H1 (cell line): ENCODE data around the gene TNRC6C. TPM values are rescaled to one million over a fixed set of nuclear protein-coding genes. Genes with fewer than 3 reads are reported as not detected.

Source experiments
- CTCF ChIA-PET: fragments of 300-600 bp; sonication (Branson Sonifier 250); formaldehyde crosslinking; loops from one replicate; lab custom pipeline; 2021; ENCODE audit not compliant: partially characterized antibody; lab: Charles Lee
- POLR2A ChIA-PET: fragments of 300-600 bp; sonication (Branson Sonifier 250); formaldehyde crosslinking; loops from one replicate; lab custom pipeline; 2021; ENCODE audit warnings: inconsistent platforms; ENCODE audit not compliant: partially characterized antibody; lab: Charles Lee
- DNase-seq, 2 experiments: peaks; one replicate each; pipeline versions ENCODE4 v3.0.0 to v3.0.0-alpha.2; 2010 to 2022; ENCODE audit warnings: low spot score in 2 of 2, low read depth in 1 of 2, mixed read lengths in 1 of 2
- FAIRE-seq: peaks from 2 replicates; lab custom pipeline; 2011; peaks lifted over from hg19 to GRCh38; lab: Jason Lieb, UNC
- H2AFZ ChIP-seq: 2 replicates; pipeline ENCODE4 v1.8.1; 2012; ENCODE audit warnings: low read length, inconsistent platforms
- H2AK5ac ChIP-seq: 2 replicates; pipeline ENCODE4 v1.6.1; 2013; ENCODE audit warnings: low read depth, low read length
- H2BK120ac ChIP-seq: replicated peaks from 2 replicates; pipeline ENCODE3; 2013; ENCODE audit warnings: low read depth, low read length, inconsistent platforms
- H2BK12ac ChIP-seq: 2 replicates; pipeline ENCODE4 v1.6.1; 2013; ENCODE audit warnings: low read depth, low read length
- H2BK15ac ChIP-seq: 2 replicates; pipeline ENCODE4 v1.6.1; 2013; ENCODE audit warnings: low read length
- H2BK20ac ChIP-seq: 2 replicates; pipeline ENCODE4 v1.6.1; 2013; ENCODE audit warnings: low read length
- H2BK5ac ChIP-seq: 2 replicates; pipeline ENCODE4 v1.6.1; 2013; ENCODE audit warnings: low read depth, low read length
- H3K14ac ChIP-seq: 2 replicates; pipeline ENCODE4 v1.6.1; 2013; ENCODE audit warnings: inconsistent platforms; ENCODE audit not compliant: insufficient read length
- H3K18ac ChIP-seq: 2 replicates; pipeline ENCODE4 v1.6.1; 2013; ENCODE audit warnings: low read length; ENCODE audit errors: extremely low read depth
- H3K23ac ChIP-seq: 2 replicates; pipeline ENCODE4 v1.6.1; 2013; ENCODE audit warnings: inconsistent platforms; ENCODE audit not compliant: insufficient read length
- H3K23me2 ChIP-seq: 2 replicates; pipeline ENCODE4 v1.6.1; 2013; ENCODE audit warnings: low read depth, low read length
- H3K27ac ChIP-seq: 2 replicates; pipeline ENCODE4 v1.6.1; 2011; ENCODE audit warnings: low read depth, low read length, inconsistent platforms
- H3K27me3 ChIP-seq, 4 experiments: replicated peaks in 1 of 4; 1 replicate in 1 of 4; 2 replicates in 3 of 4; pipeline versions ENCODE4 v1.6.1 to v1.8.1; 2011 to 2013; ENCODE audit warnings: low read length in 3 of 4, mild to moderate bottlenecking in 3 of 4, inconsistent platforms in 2 of 4, mixed read lengths in 2 of 4, moderate library complexity in 1 of 4; ENCODE audit not compliant: control insufficient read depth in 3 of 4, insufficient read depth in 3 of 4; ENCODE audit errors: extremely low read depth in 1 of 4
- H3K36me3 ChIP-seq, 4 experiments: 2 replicates each; pipeline versions ENCODE4 v1.6.1 to v1.8.1; 2011 to 2013; ENCODE audit warnings: mild to moderate bottlenecking in 4 of 4, low read length in 3 of 4, moderate library complexity in 2 of 4, control low read depth in 1 of 4, inconsistent platforms in 1 of 4; ENCODE audit not compliant: insufficient read depth in 4 of 4, control insufficient read depth in 2 of 4
- H3K4ac ChIP-seq: replicated peaks from 2 replicates; pipeline ENCODE3; 2013; ENCODE audit warnings: low read length, low read depth, mixed read lengths, inconsistent platforms; ENCODE audit not compliant: insufficient read length
- H3K4me1 ChIP-seq, 4 experiments: replicated peaks in 1 of 4; 1 replicate in 1 of 4; 2 replicates in 3 of 4; pipeline versions ENCODE4 v1.6.1 to v1.8.1; 2011 to 2013; ENCODE audit warnings: low read length in 3 of 4, inconsistent platforms in 2 of 4, mixed read lengths in 1 of 4; ENCODE audit not compliant: insufficient read depth in 4 of 4, control insufficient read depth in 3 of 4
- H3K4me2 ChIP-seq, 2 experiments: 2 replicates each; pipeline versions ENCODE4 v1.6.1 to v1.8.1; 2011 to 2013; ENCODE audit warnings: low read depth in 2 of 2, low read length in 2 of 2, control low read depth in 1 of 2, inconsistent platforms in 1 of 2, mild to moderate bottlenecking in 1 of 2; ENCODE audit not compliant: insufficient read depth in 1 of 2
- H3K4me3 ChIP-seq, 4 experiments: fragments of 200-600, 300-600 bp in 1 of 4; sonication (generic), shearing (Covaris generic), sonication (Bioruptor Twin) in 1 of 4; 2 replicates each; pipeline versions ENCODE4 v1.5.1 to v1.8.1; 2011 to 2016; ENCODE audit warnings: low read length in 4 of 4, low read depth in 3 of 4, control low read depth in 2 of 4, inconsistent platforms in 2 of 4, mild to moderate bottlenecking in 2 of 4, mixed read lengths in 1 of 4, moderate library complexity in 1 of 4; ENCODE audit not compliant: insufficient read depth in 2 of 4; ENCODE audit errors: extremely low read depth in 1 of 4
- H3K56ac ChIP-seq: replicated peaks from 2 replicates; pipeline ENCODE3; 2013; ENCODE audit warnings: low read depth, mild to moderate bottlenecking, mixed read lengths, low read length, inconsistent platforms; ENCODE audit not compliant: insufficient read length
- H3K79me1 ChIP-seq: 2 replicates; pipeline ENCODE4 v1.6.1; 2013; ENCODE audit warnings: low read depth, low read length, control low read depth
- H3K79me2 ChIP-seq, 2 experiments: 2 replicates each; pipeline versions ENCODE4 v1.6.1 to v1.8.1; 2012 to 2013; ENCODE audit warnings: low read length in 2 of 2, mild to moderate bottlenecking in 2 of 2, inconsistent platforms in 1 of 2; ENCODE audit not compliant: insufficient read depth in 2 of 2, control insufficient read depth in 1 of 2
- H3K9ac ChIP-seq, 4 experiments: replicated peaks in 1 of 4; 1 replicate in 1 of 4; 2 replicates in 3 of 4; pipeline versions ENCODE4 v1.6.1 to v1.8.1; 2011 to 2013; ENCODE audit warnings: low read depth in 3 of 4, low read length in 3 of 4, control low read depth in 2 of 4, mild to moderate bottlenecking in 2 of 4, moderate library complexity in 2 of 4, inconsistent platforms in 1 of 4; ENCODE audit errors: extremely low read depth in 1 of 4
- H3K9me3 ChIP-seq, 2 experiments: 2 replicates each; pipeline versions ENCODE4 v1.6.1 to v1.8.1; 2012 to 2013; ENCODE audit warnings: mild to moderate bottlenecking in 2 of 2, moderate library complexity in 2 of 2, control low read depth in 1 of 2, inconsistent platforms in 1 of 2, low read depth in 1 of 2, low read length in 1 of 2, mixed read lengths in 1 of 2; ENCODE audit not compliant: insufficient read depth in 2 of 2
- H4K20me1 ChIP-seq, 2 experiments: replicated peaks in 1 of 2; 2 replicates each; pipeline versions ENCODE3 to v1.8.1; 2011 to 2013; ENCODE audit warnings: inconsistent platforms in 2 of 2, low read length in 2 of 2, mild to moderate bottlenecking in 1 of 2; ENCODE audit not compliant: insufficient read depth in 2 of 2, control insufficient read depth in 1 of 2
- H4K5ac ChIP-seq: 2 replicates; pipeline ENCODE4 v1.6.1; 2013; ENCODE audit warnings: low read length, low read depth, mixed read lengths, inconsistent platforms; ENCODE audit not compliant: insufficient read length
- H4K8ac ChIP-seq: 2 replicates; pipeline ENCODE4 v1.8.0; 2013; ENCODE audit warnings: mild to moderate bottlenecking, moderate library complexity, low read length, inconsistent platforms; ENCODE audit not compliant: insufficient read depth; ENCODE audit errors: extremely low read depth
- H4K91ac ChIP-seq: replicated peaks from 2 replicates; pipeline ENCODE3; 2013; ENCODE audit warnings: low read length, mixed read lengths, inconsistent platforms; ENCODE audit not compliant: insufficient read length
- CBX5 ChIP-seq: fragments of 300-800, 300-1000 bp; sonication (generic); IDR thresholded peaks from 2 replicates; pipeline ENCODE4 v1.7.1; 2016; ENCODE audit warnings: antibody characterized with exemption, low read length, low read depth
- FOSL1 ChIP-seq: IDR thresholded peaks from 2 replicates; pipeline ENCODE4 v1.6.1; 2011; ENCODE audit warnings: mild to moderate bottlenecking, low read depth, low read length, moderate library complexity; ENCODE audit not compliant: insufficient read depth
- GTF2F1 ChIP-seq: IDR thresholded peaks from 2 replicates; pipeline ENCODE4 v1.6.1; 2012; ENCODE audit warnings: low read depth, low read length, improper control_type of control experiment, borderline replicate concordance
- JUND ChIP-seq: IDR thresholded peaks from 2 replicates; pipeline ENCODE4 v1.6.1; 2011; ENCODE audit warnings: mild to moderate bottlenecking, improper control_type of control experiment, low read length
- MAFK ChIP-seq: IDR thresholded peaks from 2 replicates; pipeline ENCODE4 v1.6.1; 2012; ENCODE audit warnings: low read depth, mild to moderate bottlenecking, improper control_type of control experiment, low read length
- POLR2A ChIP-seq, 2 experiments: IDR thresholded peaks; 1 replicate in 1 of 2; 2 replicates in 1 of 2; pipeline ENCODE4 v1.6.1; 2011; ENCODE audit warnings: low read depth in 2 of 2, low read length in 2 of 2, mild to moderate bottlenecking in 2 of 2; ENCODE audit errors: control extremely low read depth in 1 of 2
- POLR2AphosphoS5 ChIP-seq: IDR thresholded peaks from 2 replicates; pipeline ENCODE4 v1.6.1; 2011; ENCODE audit warnings: low read depth, low read length
- SIRT6 ChIP-seq: IDR thresholded peaks from one replicate; pipeline ENCODE4 v1.7.1; 2012; ENCODE audit warnings: low read length, inconsistent platforms
- SP1 ChIP-seq: IDR thresholded peaks from 2 replicates; pipeline ENCODE4 v1.6.1; 2011; ENCODE audit warnings: low read depth, low read length
- SRF ChIP-seq: IDR thresholded peaks from 2 replicates; pipeline ENCODE4 v1.6.1; 2011; ENCODE audit warnings: mild to moderate bottlenecking, low read depth, low read length, moderate library complexity
- TBP ChIP-seq: IDR thresholded peaks from 2 replicates; pipeline ENCODE4 v1.6.1; 2011; ENCODE audit warnings: low read depth, low read length, improper control_type of control experiment
- ZNF274 ChIP-seq: IDR thresholded peaks from 2 replicates; pipeline ENCODE4 v1.7.0; 2012; ENCODE audit warnings: low read length, borderline replicate concordance; ENCODE audit errors: extremely low read depth
- WGBS, 2 experiments: shearing (Covaris generic) in 1 of 2; methylation state at CpG; one replicate each; pipeline versions ENCODE4 v1.1.6 to v1.1.7; 2013 to 2015; ENCODE audit warnings: low lambda C conversion rate in 2 of 2, mixed read lengths in 2 of 2, inconsistent platforms in 1 of 2, low coverage in 1 of 2, missing lambda C conversion rate in 1 of 2; ENCODE audit not compliant: insufficient replicate concordance in 2 of 2, insufficient coverage in 1 of 2, insufficient read length in 1 of 2; ENCODE audit errors: extremely low coverage in 1 of 2, missing lambda C conversion rate in 1 of 2; 5-methylcytosine and 5-hydroxymethylcytosine counted together
- polyA plus RNA-seq, 7 experiments: library from polyadenylated mRNA; depleted of rRNA in 3 of 7; stranded (reverse) in 5 of 7; unstranded in 2 of 7; fragments of >200 nt in 5 of 7; fragments of 200-250 nt in 2 of 7; gene quantifications; 1 replicate in 5 of 7; 2 replicates in 1 of 7; 4 replicates in 1 of 7; pipeline versions ENCODE4 v1.2.1 to v1.2.3, GENCODE V29; 2011 to 2013; ENCODE audit warnings: missing spikeins in 2 of 7, mixed read lengths in 2 of 7
- total RNA-seq: library from RNA; stranded (reverse); fragmentation: NEBNext Ultra II Directional; extraction: Animal tissue kit (Norgen Biotek cat#: 25700); gene quantifications from 2 replicates; pipeline ENCODE4 v1.2.1, GENCODE V29; 2021
- TF ChIP-seq, protein P1 (sequence below): IDR thresholded peaks from 2 replicates; pipeline ENCODE4 v1.6.1; 2011; ENCODE audit warnings: low read depth, mild to moderate bottlenecking, low read length; ENCODE audit not compliant: insufficient read depth
- TF ChIP-seq, protein P2 (sequence below): IDR thresholded peaks from 2 replicates; pipeline ENCODE4 v1.6.1; 2012; ENCODE audit warnings: low read length, inconsistent platforms

TNRC6C gene
- total and polyA plus RNA-seq, 2 of the 8 experiments (the other 6 are each of a cell fraction or from before 2014, with no cell fraction given): 2.8 to 28.9 TPM

DNA sequence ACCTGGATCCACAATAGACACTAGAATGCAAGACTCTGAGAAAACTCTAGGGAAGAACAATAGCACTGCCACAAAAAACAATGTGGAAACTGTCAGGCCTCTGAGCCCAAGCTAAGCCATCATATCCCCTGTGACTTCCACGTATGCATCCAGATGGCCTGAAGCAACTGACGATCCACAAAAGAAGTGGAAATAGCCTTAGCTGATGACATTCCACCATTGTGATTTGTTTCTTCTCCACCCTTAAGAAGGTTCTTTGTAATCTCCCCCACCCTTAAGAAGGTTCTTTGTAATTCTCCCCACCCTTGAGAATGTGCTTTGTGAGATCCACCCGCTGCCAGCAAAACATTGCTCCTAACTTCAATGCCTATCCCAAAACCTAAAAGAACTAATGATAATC, 39.2 kb upstream of the TNRC6C start:
- no peak for DNase-seq
- TF ChIP-seq ZNF274: no peak
- no peak for TF ChIP-seq GTF2F1
- no peak for TF ChIP-seq SRF
- TF ChIP-seq TBP: no peak
- TF ChIP-seq, protein P1, sequence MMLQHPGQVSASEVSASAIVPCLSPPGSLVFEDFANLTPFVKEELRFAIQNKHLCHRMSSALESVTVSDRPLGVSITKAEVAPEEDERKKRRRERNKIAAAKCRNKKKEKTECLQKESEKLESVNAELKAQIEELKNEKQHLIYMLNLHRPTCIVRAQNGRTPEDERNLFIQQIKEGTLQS: no peak
- TF ChIP-seq CBX5: no peak
- no peak for TF ChIP-seq POLR2A (IDR thresholded peaks at IDR 0.05; ENCODE audit: control extremely low read depth in 1 of 2, low read depth in 2 of 2, low read length in 2 of 2)
- TF ChIP-seq POLR2AphosphoS5: no peak
- no peak for TF ChIP-seq SIRT6
- TF ChIP-seq FOSL1: no peak
- TF ChIP-seq, protein P2, sequence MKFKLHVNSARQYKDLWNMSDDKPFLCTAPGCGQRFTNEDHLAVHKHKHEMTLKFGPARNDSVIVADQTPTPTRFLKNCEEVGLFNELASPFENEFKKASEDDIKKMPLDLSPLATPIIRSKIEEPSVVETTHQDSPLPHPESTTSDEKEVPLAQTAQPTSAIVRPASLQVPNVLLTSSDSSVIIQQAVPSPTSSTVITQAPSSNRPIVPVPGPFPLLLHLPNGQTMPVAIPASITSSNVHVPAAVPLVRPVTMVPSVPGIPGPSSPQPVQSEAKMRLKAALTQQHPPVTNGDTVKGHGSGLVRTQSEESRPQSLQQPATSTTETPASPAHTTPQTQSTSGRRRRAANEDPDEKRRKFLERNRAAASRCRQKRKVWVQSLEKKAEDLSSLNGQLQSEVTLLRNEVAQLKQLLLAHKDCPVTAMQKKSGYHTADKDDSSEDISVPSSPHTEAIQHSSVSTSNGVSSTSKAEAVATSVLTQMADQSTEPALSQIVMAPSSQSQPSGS: no peak
- no peak for TF ChIP-seq MAFK
- TF ChIP-seq SP1: no peak
- no peak for TF ChIP-seq JUND

More for the DNA sequence above, 39.2 kb upstream of the TNRC6C start:
- Histone ChIP-seq H3K79me2 (no peaks in the 10 kb centered on the region), H3K23ac (no peak overlapping the region), H3K56ac (no peak overlapping the region), H3K27ac (no peak overlapping the region), H3K4ac (no peak overlapping the region), H2BK120ac (no peak overlapping the region), H2AFZ (no peak overlapping the region), H3K23me2 (0 out of 2 replicates have a peak, but pooled peaks cover 2% of the 10 kb centered on the region), H2BK15ac (no peak overlapping the region), H3K4me2 (no peak overlapping the region), H3K4me1 (peaks cover 2 to 16% (median 10%) of the 10 kb centered on the region in 4 experiments), H3K79me1 (no peaks in the 10 kb centered on the region), H2BK5ac (no peak overlapping the region), H2AK5ac (no peak overlapping the region), H4K5ac (no peak overlapping the region), H3K14ac (no peak overlapping the region), H2BK20ac (no peak overlapping the region), H3K9ac (no peak overlapping the region), H2BK12ac (no peak overlapping the region), H3K27me3 (no peaks in the 10 kb centered on the region; a peak in 1 of 7 replicates), H3K18ac (no peak overlapping the region), H4K8ac (no peak overlapping the region), H4K20me1 (no peaks in the 10 kb centered on the region), H3K9me3 (peaks cover 0 to 3% of the 10 kb centered on the region in 2 experiments; a peak in 1 of 4 replicates), H4K91ac (no peak overlapping the region), H3K36me3 (no peaks in the 10 kb centered on the region), H3K4me3 (no peak overlapping the region)
- ChIA-PET CTCF (interaction anchor here (1.0 kb wide), 1 partner anchor 94 kb away, joined by 6 read pairs; no protein-coding TSS in a partner anchor), POLR2A (no interaction called here)
- no peak for FAIRE-seq
- WGBS, 2 experiments: 81% methylated on average over 3 of the region's 3 CpGs; no CpG with 5 or more reads in 1 of the 2 experiments
